Activated naive CD4-positive, alpha-beta T cell treated with anti-CD3 and anti-CD28 coated beads, Interleukin-2, amount 50 U/mL, for 72 hours (primary cell): ENCODE data around the gene NSG1. TPM values are rescaled to one million over a fixed set of nuclear protein-coding genes. Genes with fewer than 3 reads are reported as not detected.
"Not testable (repeated sequence)": the region's sequence is repeated elsewhere in the genome, so short reads cannot be mapped to it uniquely, and the experiment has no call there.

Experiments
- ATAC-seq, 2 donors: fragments of 150-1000 bp; cut with Tn5 transposase; 2 replicates each; pipeline ENCODE4 v1.10.0; 2021; ENCODE audit warnings: mild to moderate bottlenecking in 2 of 2, moderate library complexity in 2 of 2
- DNase-seq, 2 donors: peaks; one replicate each; pipeline ENCODE4 v3.0.0; 2021 to 2022; ENCODE audit warnings: low spot score in 2 of 2
- H3K27ac Mint-ChIP-seq, 2 donors: one replicate each; pipeline ENCODE4 v1.8.0; 2022; ENCODE audit warnings: mild to moderate bottlenecking in 2 of 2, mixed read lengths in 2 of 2
- H3K36me3 Mint-ChIP-seq, 2 donors: one replicate each; pipeline ENCODE4 v1.8.0; 2022; ENCODE audit warnings: mixed read lengths in 2 of 2
- H3K9me3 Mint-ChIP-seq, 2 donors: one replicate each; pipeline ENCODE4 v1.8.0; 2022; ENCODE audit warnings: mixed read lengths in 2 of 2
- total RNA-seq, 2 donors: library from RNA; stranded (reverse); gene quantifications; one replicate each; pipeline ENCODE4 v1.2.3, GENCODE V29; 2022

The NSG1 gene
- total RNA-seq, 2 donors from 2014 or later: 0.25 to 0.91 TPM

DNA sequence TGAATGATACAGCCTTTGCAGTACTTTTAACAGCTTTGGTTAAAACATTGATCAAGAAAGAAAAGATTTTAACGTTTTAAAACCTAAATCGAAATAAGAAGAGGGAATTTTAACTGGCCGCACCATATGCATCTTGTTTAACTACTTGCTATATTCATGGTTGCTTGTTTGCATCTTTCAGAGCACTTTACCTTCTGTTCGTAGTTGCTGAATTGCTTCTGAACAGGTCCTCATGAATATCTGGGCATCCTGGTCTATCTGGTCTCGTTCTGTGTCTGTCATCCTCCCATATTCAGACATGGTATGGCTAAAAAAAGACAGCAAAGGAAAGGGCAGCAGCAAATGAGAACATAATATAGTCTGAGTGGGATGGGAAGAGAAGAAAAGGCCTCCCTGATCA is 72.3 kb downstream of the NSG1 start:
- no peak for DNase-seq
- Mint-ChIP-seq H3K36me3 (peaks cover 0 to 2% of the 10 kb centered on the region in 2 donors), H3K9me3 (no peaks in the 10 kb centered on the region), H3K27ac (peak overlapping the region in 1 of 2 donors; percentile 53)
- ATAC-seq: no peak

DNA sequence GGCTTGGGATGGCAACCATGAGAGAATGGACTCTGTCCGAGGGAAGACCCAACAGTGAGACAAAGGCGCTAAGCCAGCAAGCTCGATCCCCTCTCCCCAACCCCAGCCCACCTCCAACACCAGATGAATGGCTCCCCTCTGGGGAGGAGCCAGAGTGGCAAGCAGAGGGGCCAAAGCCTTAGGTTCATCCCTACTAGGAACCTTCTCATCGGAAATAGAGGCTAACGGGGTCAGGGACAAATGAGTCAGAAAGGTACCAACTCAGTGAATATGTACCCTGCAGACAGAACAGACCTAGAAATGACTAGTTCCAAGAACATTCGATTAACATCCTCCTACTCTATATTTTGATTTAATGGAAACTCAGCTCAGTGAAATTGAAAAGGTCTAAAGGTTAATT is 73.9 kb downstream of the NSG1 start:
- peak; percentile 54 to 82 for ATAC-seq
- H3K27ac Mint-ChIP-seq: no peak overlapping the region

DNA sequence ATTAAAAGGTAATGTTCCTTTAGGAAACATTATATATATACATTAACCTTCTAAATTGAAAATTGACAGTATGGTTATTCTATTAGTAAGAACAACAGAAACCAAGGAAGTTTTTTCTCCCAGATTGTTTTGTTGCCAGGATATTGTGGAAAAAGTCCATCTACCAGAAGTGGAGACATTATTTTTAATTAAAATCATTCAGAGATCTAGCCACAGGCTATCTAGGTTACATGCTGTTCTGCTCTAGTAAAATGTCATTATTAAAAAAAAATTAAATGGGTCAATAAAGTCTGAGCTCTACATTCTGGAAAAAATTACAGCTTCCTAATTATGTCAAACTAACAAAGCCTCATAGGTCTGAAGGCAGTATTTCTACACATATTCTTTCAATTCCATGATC is 74.3 kb downstream of the NSG1 start:
- peaks cover 10 to 12% of the 10 kb centered on the region in 2 donors for H3K9me3 Mint-ChIP-seq
- no peak for ATAC-seq
- peaks cover 19 to 22% of the 10 kb centered on the region in 2 donors for H3K36me3 Mint-ChIP-seq
- DNase-seq: no peak
- no peak overlapping the region for H3K27ac Mint-ChIP-seq

More for the DNA sequence above, 73.9 kb downstream of the NSG1 start:
- peaks cover 15 to 17% of the 10 kb centered on the region in 2 donors for H3K36me3 Mint-ChIP-seq
- H3K9me3 Mint-ChIP-seq: peaks cover 6 to 8% of the 10 kb centered on the region in 2 donors
- no peak for DNase-seq

DNA sequence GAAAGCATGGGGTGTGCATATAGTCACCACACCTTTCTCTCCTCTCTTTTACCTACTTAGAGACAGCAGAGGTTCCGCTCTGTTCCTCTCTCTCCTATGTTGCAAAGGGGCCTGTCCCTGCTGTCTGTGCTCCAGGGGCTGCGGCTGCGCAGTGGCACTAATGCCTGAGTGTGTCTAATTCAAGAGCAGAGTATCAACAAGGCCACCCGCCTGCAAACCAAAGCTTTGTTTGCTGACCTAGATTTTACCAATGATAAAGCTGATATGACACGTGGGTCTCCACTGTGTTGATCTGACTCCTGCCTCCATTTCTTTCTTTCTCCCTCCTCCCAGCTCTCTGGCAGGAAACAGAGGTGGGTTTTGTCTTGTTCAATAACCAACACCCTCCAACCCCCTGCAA is 74.9 kb downstream of the NSG1 start:
- Mint-ChIP-seq H3K36me3 (peaks cover 26 to 28% of the 10 kb centered on the region in 2 donors), H3K9me3 (peaks cover 14 to 16% of the 10 kb centered on the region in 2 donors), H3K27ac (peak overlapping the region in 1 of 2 donors; percentile 9)
- ATAC-seq (peak; percentile 22 to 54), DNase-seq (no peak)

DNA sequence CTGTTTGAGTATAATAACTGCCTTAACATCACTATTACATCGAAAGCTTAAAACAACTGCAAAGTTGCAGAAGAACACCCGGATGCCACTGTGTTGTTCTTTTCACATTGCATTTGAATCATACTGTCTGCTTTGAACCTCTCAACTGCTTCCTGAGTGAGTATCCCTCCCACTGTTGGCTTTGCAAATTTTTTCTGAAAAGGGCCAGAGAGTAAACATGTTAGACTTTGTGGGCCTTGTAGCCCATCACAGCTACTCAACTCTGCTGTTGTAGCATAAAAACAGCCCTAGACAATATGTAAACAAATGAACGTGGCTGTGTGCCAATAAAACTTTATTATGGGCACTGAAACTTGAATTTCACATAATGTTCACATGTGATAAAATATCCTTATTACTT is 76.1 kb downstream of the NSG1 start:
- H3K36me3 Mint-ChIP-seq: peaks cover 35 to 37% of the 10 kb centered on the region in 2 donors
- no peak for DNase-seq
- H3K9me3 Mint-ChIP-seq: peaks cover 14 to 16% of the 10 kb centered on the region in 2 donors
- ATAC-seq: no peak
- H3K27ac Mint-ChIP-seq: no peak overlapping the region

DNA sequence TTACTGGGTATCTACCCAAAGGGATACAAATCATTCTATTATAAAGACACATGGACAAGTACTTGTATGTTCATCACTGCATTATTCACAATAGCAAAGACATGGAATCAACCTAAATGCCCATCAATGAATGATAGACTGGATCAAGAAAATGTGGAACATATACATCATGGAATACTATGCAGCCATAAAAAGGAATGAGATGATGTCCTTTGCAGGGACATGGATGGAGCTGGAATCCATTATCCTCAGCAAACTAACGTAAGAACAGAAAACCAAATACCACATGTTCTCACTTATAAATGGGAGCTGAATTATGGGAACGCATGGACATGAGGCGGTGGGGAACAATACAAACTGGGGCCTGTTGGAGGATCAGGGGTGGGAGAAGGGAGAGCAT is 78.3 kb downstream of the NSG1 start:
- DNase-seq, H3K27ac Mint-ChIP-seq, ATAC-seq: not testable (repeated sequence)
- Mint-ChIP-seq H3K36me3 (peaks cover 35 to 45% of the 10 kb centered on the region in 2 donors), H3K9me3 (peaks cover 14 to 16% of the 10 kb centered on the region in 2 donors)

Other genes starting within 250 kb of the NSG1 start
- not detected for gene OTOP1, start 160.2 kb upstream of the NSG1 start, total RNA-seq
- 10 to 100 TPM; 11.3 to 15.5 TPM for gene TMEM128, start 138.9 kb upstream of the NSG1 start, total RNA-seq
- gene LYAR, start 96.9 kb upstream of the NSG1 start, total RNA-seq: 10 to 100 TPM; 34.7 to 39.6 TPM
- 1 to 10 TPM; 3.9 to 6.0 TPM for gene ZBTB49, start 96.9 kb upstream of the NSG1 start, total RNA-seq
- gene STX18, start 154.9 kb downstream of the NSG1 start, total RNA-seq: 10 to 100 TPM; 13.3 to 26.6 TPM